Effector CD4-positive, alpha-beta T cell (primary cell): Measurements from ENCODE around the gene PLCD1.
"Not testable (repeated sequence)": the region's sequence is repeated elsewhere in the genome, so short reads cannot be mapped to it uniquely, and the experiment has no call there.

Experiments
- DNase-seq: peaks from one replicate; pipeline ENCODE4 v3.0.0-alpha.2; 2020

Gene PLCD1

GRCh38 chr3:37984051-37984450 lies 45.4 kb downstream of the PLCD1 start:
- DNase-seq = no peak

GRCh38 chr3:37982331-37982730 lies 47.1 kb downstream of the PLCD1 start:
- DNase-seq = no peak

GRCh38 chr3:37981348-37981664 lies 48.1 kb downstream of the PLCD1 start:
- DNase-seq = no peak

GRCh38 chr3:37980462-37981347 lies 48.7 kb downstream of the PLCD1 start:
- no peak for DNase-seq

- DNase-seq = no peak
These were observed 49.6 kb downstream of the PLCD1 start for GRCh38 chr3:37979541-37980461.

GRCh38 chr3:37974121-37975083 lies 55.0 kb downstream of the PLCD1 start:
- DNase-seq = peak; percentile 65

GRCh38 chr3:37973246-37974054 lies 56.0 kb downstream of the PLCD1 start:
- DNase-seq = no peak

- not testable (repeated sequence) for DNase-seq
These were observed 57.4 kb downstream of the PLCD1 start for GRCh38 chr3:37972056-37972455.

- DNase-seq = no peak
These were observed 58.0 kb downstream of the PLCD1 start for GRCh38 chr3:37971467-37971866.

- DNase-seq = no peak
These were observed 58.6 kb downstream of the PLCD1 start for GRCh38 chr3:37970802-37971201.

- DNase-seq = no peak
These were observed 59.8 kb downstream of the PLCD1 start for GRCh38 chr3:37969596-37970100.

- no peak for DNase-seq
These were observed 60.4 kb downstream of the PLCD1 start for GRCh38 chr3:37968813-37969595.

- DNase-seq = no peak
These were observed 61.2 kb downstream of the PLCD1 start for GRCh38 chr3:37968199-37968598.

GRCh38 chr3:37967260-37967881 lies 62.1 kb downstream of the PLCD1 start:
- DNase-seq = peak; percentile 33

GRCh38 chr3:37964716-37965115 lies 64.7 kb downstream of the PLCD1 start:
- no peak for DNase-seq

GRCh38 chr3:37964146-37964545 lies 65.3 kb downstream of the PLCD1 start:
- DNase-seq = no peak

GRCh38 chr3:37963635-37964034 lies 65.8 kb downstream of the PLCD1 start:
- DNase-seq = no peak

- DNase-seq = no peak
These were observed 66.4 kb downstream of the PLCD1 start for GRCh38 chr3:37963016-37963415.

- no peak for DNase-seq
These were observed 67.6 kb downstream of the PLCD1 start for GRCh38 chr3:37961622-37962431.
